SW 1271 (cell line): ENCODE results near the gene PRH1.

Experiments
- DNase-seq, 2 experiments: peaks; one replicate each; lab custom pipeline; 2025; lab: John Stamatoyannopoulos, UW

PRH1 gene

GRCh38 chr12:10838461-10838860 lies 45.6 kb downstream of the PRH1 start:
- no peak for DNase-seq
